Left renal pelvis (tissue), 4 donors: ENCODE data around the gene DTWD1. TPM values are rescaled to one million over a fixed set of nuclear protein-coding genes. Genes with fewer than 3 reads are reported as not detected.
"Not testable (repeated sequence)": the region's sequence is repeated elsewhere in the genome, so short reads cannot be mapped to it uniquely, and the experiment has no call there.

Source experiments
- DNase-seq, 4 donors: peaks; one replicate each; pipeline ENCODE4 v3.0.0-alpha.2; 2013; ENCODE audit warnings: low read depth in 4 of 4, low spot score in 3 of 4
- polyA plus RNA-seq, 4 donors: library from polyadenylated mRNA; unstranded; fragments of 120-200 nt; gene quantifications; one replicate each; pipeline ENCODE4 v1.2.1, GENCODE V29; 2013; ENCODE audit not compliant: insufficient read length in 4 of 4

The DTWD1 gene, protein sequence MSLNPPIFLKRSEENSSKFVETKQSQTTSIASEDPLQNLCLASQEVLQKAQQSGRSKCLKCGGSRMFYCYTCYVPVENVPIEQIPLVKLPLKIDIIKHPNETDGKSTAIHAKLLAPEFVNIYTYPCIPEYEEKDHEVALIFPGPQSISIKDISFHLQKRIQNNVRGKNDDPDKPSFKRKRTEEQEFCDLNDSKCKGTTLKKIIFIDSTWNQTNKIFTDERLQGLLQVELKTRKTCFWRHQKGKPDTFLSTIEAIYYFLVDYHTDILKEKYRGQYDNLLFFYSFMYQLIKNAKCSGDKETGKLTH
- 10 to 100 TPM; 35.7 to 63.7 (median 42.1) TPM for polyA plus RNA-seq

- DNase-seq, result peak; percentile 92 to 95 (median 95)
These were observed at the start of gene DTWD1, which contains the start of gene FAM227B for GRCh38 chr15:49620658-49621368. TSS of gene DTWD1 (plus strand) at chr15:49621048. CDS start at chr15:49625168, 4,120 bp downstream. TSS of gene FAM227B (minus strand) at chr15:49620818. CDS start at chr15:49615171, 5,647 bp downstream.

DNA sequence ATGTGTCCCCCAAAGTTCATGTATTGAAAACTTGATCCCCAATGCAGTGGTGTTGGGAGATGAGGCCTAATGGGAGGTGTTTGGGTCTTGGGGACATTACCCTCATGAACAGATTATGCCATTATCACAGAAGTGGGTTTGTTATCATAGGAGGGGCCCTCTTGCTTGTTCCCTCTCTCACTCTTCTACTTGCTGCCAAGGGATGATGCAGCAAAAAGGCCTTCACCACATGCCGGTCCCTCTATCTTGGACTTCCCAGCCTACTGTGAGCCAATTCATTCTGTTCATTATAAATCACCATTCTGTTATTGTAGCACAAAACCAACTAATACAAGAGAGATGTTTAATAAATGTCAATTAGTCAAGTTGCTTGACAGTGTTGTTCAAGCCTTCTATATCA is 47.4 kb upstream of the DTWD1 start:
- DNase-seq, result no peak

GRCh38 chr15:49589030-49589429 is 31.8 kb upstream of the DTWD1 start:
- no peak for DNase-seq

- DNase-seq, result not testable (repeated sequence)
These were observed 28.0 kb upstream of the DTWD1 start for GRCh38 chr15:49592829-49593316.

GRCh38 chr15:49604625-49605409 is 16.0 kb upstream of the DTWD1 start:
- DNase-seq, result no peak

DNA sequence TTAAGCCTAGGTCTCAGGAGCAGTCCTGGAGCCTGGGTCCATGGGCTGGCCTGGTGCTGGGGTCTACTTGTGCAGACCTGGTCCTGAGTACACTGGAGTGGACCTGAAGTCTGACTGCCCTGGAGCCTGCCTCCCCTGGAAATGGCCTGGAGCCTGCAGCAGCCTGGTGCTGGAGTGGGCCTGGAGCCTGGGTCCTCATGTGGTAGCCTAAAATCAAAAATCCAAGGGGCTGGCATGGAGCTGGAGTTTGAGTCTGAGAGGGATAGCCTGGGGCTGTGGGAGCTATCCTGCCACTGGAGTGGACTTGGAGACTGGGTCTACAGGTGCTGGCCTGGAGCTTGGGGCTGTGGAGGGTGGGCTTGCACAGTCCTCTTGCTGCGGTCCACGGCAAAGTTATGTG is 15.3 kb upstream of the DTWD1 start:
- DNase-seq, result no peak

- DNase-seq, result no peak
These were observed 14.3 kb upstream of the DTWD1 start for GRCh38 chr15:49606594-49606993.

GRCh38 chr15:49610157-49610918 is 10.5 kb upstream of the DTWD1 start:
- DNase-seq, result no peak

- not testable (repeated sequence) for DNase-seq
These were observed 8.6 kb upstream of the DTWD1 start for GRCh38 chr15:49612240-49612639.

DNA sequence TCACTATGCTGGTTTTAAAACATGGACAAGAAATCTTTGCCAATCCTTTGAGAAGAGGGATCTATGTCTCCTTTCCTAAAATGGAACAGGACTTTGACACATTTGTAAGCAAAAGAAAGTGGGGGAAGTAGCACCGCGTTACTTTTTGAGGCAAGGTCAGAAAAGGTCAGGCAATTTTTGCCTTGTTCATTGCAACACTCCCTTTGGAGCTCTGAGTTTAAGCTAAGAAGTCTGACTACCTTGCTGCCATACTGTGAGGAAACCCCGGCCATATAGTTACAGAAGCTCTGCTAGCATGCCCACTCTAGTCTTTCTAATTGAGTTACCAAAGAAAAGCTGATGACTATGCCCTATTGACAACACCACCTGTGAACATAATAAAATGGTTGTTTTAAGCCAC is 1.6 kb upstream of the DTWD1 start:
- DNase-seq, result no peak

GRCh38 chr15:49620199-49620598 is 649 bp upstream of the DTWD1 start:
- DNase-seq, result peak in 1 of 4 donors; percentile 15

GRCh38 chr15:49621401-49621811 is 558 bp downstream of the DTWD1 start:
- DNase-seq, result peak in 1 of 4 donors; percentile 27

- DNase-seq, result no peak
These were observed 1.0 kb downstream of the DTWD1 start for GRCh38 chr15:49621887-49622286.

DNA sequence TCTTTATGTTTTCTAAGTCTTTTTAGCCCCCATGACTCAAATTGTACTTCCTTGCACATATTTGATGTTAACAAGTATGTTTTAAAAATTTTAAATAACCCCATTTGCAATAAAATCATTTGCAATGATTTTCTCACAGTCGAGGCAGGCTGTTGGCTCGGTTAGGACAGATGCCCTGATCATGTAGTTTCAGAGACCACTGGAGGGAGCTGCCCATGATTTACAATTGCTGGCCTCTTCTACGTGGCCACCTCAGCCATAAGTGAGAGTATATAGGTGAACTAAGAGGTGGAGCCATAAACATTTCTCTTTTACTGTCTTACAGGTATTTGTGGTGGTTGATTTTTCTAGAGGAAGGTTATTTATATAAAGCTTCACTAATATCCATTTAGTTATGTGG is 1.7 kb downstream of the DTWD1 start:
- no peak for DNase-seq

DNA sequence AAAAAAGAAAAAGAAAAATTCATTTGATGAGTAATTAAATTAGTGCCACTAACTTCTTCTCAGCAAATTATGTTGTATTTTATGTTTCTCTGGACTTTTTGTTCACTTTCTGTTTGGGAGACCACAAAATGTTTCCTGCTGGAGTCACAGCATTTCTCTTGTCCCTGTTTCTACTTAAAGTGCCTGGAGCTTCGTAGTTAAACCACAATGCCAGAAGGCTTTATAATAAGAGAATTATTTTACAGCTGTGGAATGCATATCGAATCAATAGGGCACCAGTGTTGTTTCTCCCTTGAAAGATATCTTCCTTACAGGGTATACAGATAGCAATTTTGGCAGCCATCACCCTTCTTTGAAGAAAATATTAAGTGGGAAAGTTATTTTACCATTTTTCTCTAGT is 3.2 kb downstream of the DTWD1 start:
- no peak for DNase-seq

DNA sequence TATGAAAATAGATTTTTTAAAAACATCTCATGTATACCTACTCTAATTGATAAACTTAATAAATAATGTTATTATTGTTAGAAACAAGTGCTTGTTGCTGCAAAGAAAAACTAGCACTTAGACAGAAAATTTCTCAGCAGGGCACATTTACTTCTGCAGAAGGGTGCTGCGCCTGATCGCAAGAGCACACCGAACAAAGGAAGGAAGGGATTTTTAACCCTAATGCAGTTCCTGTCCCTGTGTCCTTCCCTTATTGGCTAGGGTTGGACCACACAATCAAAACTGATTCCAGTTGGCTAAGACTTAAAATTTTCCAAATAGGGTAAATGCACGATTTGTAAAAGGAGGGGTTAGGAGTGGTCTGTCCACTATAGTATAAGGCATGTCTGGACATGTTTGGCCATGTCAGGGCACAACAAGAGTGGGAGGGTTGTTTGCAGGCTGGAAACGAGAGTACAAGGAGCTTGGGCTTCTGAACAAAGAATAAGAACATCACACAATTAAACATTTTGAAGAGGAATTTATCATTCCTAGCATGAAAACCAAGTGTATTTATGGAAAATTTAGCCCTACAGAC is 4.7 kb downstream of the DTWD1 start:
- DNase-seq, result no peak

GRCh38 chr15:49627407-49627877 is 6.6 kb downstream of the DTWD1 start:
- DNase-seq, result no peak

DNA sequence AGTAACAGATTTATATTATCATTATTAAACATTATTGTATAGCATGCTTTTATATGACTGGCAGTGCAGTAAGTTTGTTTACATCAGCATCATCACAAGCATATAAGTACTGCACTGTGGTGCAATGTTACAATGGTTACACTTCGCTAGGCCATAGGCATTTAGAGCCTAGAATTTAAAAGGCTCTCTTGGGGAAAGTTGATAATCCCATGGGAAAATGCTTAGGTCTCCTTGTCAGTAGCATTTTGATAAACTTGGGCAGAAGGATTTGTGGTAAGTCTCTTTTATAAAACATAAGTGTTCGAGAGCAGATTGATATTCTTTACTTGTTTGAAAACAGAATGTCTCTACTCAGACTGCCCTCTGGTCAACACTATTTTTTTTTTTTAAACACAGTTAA is 7.5 kb downstream of the DTWD1 start:
- DNase-seq, result no peak

DNA sequence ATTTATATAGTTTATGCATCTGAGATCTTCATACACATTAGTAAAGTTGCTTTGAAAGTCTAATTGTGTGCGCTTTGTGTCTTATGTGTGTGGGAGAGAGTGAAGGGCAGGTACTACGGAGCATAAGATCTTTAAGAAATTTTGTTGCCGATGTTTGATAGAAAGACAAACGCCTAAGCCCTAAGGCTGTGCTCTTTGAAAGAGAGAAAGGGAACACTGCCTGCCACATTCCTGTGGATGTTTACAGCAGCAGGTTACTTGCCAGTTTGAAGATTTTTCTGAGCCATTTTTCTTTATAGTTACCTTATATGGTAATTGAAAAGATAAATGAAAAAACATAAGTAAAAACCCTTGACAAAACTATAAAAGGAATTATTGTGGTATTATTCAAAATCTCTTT is 17.0 kb downstream of the DTWD1 start:
- no peak for DNase-seq

- DNase-seq, result no peak
These were observed 23.5 kb downstream of the DTWD1 start for GRCh38 chr15:49644364-49644794.
